ENCODE results near the gene SAAL1.

DNA sequence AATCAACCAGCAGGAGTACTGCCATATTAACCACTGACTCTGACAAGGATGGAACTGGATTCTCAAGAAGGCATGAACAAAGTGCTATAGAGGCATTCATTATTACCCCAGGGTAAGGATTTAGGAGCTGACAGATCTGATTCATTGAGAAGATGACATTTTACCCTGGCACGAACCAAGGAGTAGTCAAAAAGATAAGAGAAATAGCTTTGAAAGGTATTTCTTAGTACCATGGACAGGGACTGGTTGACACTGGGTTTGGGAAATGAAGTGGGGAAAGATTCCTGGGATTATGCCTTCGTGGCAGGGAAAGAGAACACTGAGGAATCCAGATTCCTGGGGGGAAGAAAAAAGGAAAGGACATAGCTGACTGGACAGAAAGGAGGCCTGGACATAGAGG, 5.1 kb upstream of the SAAL1 start:
- no peak for TF ChIP-seq CTCF (IDR thresholded peaks at IDR 0.05)
- no peak for TF ChIP-seq POLR2A (IDR thresholded peaks at IDR 0.05)

All from heart left ventricle (tissue), 13 donors.